ENCODE data around the gene KDSR.

KDSR gene

GRCh38 chr18:63312737-63313395 is 54.1 kb downstream of the KDSR start:
- no peak for TF ChIP-seq ZFX (IDR thresholded peaks at IDR 0.05; ENCODE audit: borderline replicate concordance)
- H3K27ac ChIP-seq = no peak overlapping the region

GRCh38 chr18:63312019-63312409 is 55.0 kb downstream of the KDSR start:
- TF ChIP-seq ZFX (IDR thresholded peaks at IDR 0.05; ENCODE audit: borderline replicate concordance) (no peak), CTCF (IDR thresholded peaks at IDR 0.05) (no peak)
- no peak overlapping the region for H3K27ac ChIP-seq

DNA sequence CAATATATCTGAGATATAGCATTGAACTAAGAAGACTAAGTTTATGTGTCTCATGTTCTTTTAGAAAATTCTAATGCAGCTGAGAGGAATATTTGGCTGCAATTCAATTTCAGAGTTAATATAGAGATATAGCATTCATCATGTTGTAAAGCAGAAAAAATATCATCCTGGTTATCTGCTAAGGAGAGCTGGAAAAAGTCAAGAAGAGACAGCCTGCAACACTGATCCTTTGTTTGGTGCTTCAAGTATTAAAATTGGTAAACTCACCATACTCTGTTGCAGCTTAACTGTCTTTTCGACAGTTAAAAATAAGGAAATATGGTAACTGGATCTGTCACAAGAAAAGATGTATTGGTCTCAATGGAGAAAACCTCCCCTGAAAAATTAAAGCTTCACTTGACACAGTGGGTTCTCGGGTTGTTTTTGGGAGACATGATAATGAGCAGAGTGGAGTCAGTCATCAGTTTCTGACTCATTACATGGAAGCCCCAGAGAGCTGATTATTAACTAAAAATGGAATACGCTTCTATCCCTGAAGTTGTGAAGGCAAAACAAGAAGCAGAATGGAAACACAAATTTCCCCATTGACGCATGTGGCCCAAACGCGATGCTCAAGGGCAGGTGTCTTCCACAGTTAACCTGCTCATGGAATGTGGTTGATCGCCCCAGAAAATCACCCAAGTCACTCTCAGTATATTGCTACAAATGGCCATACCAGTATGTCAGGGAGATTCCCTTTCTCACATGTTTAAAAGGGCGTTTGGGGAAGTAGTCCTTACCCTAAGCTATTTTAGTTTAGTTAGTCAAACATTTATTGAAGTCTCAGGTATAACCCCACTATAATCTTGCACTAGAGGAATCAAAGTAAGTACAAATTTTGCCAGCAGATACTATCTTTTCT is 55.6 kb downstream of the KDSR start:
- no peak for TF ChIP-seq CTCF (IDR thresholded peaks at IDR 0.05)
- TF ChIP-seq ZFX (IDR thresholded peaks at IDR 0.05; ENCODE audit: borderline replicate concordance) = no peak

GRCh38 chr18:63309422-63309821 is 57.6 kb downstream of the KDSR start:
- no peak for TF ChIP-seq CTCF (IDR thresholded peaks at IDR 0.05)
- H3K27ac ChIP-seq = no peak overlapping the region

More for the DNA sequence above, 55.6 kb downstream of the KDSR start:
- no peak overlapping the region for H3K27ac ChIP-seq

DNA sequence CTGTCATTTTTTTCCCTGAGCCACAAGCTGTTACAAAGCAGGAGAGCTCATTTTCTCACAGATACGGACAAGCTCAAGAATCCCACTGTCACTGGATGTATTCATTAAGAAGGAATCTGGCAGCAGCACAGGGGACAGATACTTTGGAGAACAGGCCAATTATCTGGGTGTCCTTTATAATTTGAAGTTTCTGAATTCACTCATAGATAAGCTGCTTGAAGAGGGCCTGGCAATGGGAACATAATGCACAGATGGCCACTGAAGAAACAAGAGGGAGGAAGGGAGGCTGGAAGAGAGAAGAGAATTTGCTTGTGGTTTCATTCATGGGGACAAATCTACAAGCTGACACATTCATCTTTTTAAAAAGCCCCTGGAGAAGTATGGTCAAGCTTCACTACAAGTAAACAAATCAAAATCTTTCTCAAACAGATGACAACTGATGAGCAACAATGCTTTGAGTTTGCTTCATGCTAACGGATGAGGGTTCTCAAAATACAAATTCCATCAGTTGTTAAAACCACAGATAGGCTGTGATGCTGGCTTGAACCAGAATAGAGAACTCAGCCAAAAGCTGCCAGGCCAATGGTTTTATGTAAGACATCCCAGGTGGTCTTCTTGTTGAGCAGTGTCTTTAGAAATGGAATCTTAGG is 59.3 kb downstream of the KDSR start:
- no peak overlapping the region for H3K27ac ChIP-seq
- no peak for TF ChIP-seq ZFX (IDR thresholded peaks at IDR 0.05; ENCODE audit: borderline replicate concordance)
- no peak for TF ChIP-seq CTCF (IDR thresholded peaks at IDR 0.05)

- no peak for TF ChIP-seq CTCF (IDR thresholded peaks at IDR 0.05)
- H3K27ac ChIP-seq = no peak overlapping the region
These were observed 60.0 kb downstream of the KDSR start for GRCh38 chr18:63306819-63307550.

DNA sequence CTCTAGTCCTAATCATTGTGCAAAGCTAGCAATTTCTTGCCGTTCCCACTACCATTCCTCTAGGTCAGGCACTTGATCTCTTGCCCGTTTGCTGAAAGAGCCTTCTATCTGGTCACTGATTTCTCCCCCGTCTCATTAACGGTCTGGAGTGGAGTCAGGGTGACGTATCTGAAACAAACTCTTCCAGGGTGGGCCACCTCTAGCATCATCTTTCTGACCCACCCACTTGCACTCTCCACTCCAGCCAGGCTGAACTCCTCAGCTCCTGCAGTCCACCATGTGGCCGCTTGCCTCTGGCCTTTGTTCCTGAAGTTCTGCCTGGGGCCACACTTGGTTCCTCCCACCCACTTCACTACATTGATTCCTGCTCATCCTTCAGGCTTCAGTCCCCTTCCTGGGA is 60.8 kb downstream of the KDSR start:
- H3K27ac ChIP-seq = no peak overlapping the region

More for the DNA sequence above, 60.8 kb downstream of the KDSR start:
- TF ChIP-seq ZFX (IDR thresholded peaks at IDR 0.05; ENCODE audit: borderline replicate concordance) = no peak
- TF ChIP-seq CTCF (IDR thresholded peaks at IDR 0.05) = no peak

Measured in 22Rv1 (cell line).